Renal cortical epithelial cell (primary cell): ENCODE data around the gene TRIP12. TPM values are rescaled to one million over a fixed set of nuclear protein-coding genes. Genes with fewer than 3 reads are reported as not detected.

ENCODE experiments used
- DNase-seq: peaks from one replicate; pipeline ENCODE4 v3.0.0-alpha.2; 2011; ENCODE audit warnings: low read depth
- total RNA-seq: library from RNA; depleted of rRNA; stranded (reverse); fragments of >200 nt; gene quantifications from 2 replicates; pipeline ENCODE4 v1.2.3, GENCODE V29; 2014

TRIP12 gene
- total RNA-seq, 1 donor from 2014 or later, result 346 TPM

DNA sequence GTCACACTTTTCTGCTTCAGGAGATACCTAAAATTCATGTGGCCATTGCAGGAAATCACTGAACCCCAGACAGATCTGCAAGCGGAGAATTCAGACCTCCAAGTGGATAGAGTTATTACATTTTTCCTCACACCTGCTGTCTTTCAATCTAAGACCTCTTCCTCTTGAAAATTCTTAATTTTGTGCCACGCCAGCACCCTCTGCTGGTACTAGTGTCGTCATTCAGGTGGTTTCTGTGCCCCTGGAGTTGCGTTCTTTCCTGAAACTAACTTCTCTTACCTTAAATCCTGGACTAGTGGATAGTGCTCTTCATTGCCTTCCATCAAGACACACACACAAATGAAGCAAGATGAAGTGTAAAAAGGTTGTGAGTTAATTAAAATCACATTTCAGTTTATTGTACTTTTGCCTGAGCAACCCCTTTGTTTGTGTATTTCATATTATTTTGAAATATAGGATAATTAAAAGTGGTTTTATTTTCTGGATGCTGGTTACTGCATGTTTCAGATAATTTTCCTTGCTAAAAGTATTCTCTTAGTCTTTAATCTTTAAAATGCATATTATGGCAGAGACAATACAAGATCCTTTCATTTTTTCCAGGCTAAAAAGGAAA lies 205.8 kb downstream of the TRIP12 start:
- peak; percentile 42 for DNase-seq

DNA sequence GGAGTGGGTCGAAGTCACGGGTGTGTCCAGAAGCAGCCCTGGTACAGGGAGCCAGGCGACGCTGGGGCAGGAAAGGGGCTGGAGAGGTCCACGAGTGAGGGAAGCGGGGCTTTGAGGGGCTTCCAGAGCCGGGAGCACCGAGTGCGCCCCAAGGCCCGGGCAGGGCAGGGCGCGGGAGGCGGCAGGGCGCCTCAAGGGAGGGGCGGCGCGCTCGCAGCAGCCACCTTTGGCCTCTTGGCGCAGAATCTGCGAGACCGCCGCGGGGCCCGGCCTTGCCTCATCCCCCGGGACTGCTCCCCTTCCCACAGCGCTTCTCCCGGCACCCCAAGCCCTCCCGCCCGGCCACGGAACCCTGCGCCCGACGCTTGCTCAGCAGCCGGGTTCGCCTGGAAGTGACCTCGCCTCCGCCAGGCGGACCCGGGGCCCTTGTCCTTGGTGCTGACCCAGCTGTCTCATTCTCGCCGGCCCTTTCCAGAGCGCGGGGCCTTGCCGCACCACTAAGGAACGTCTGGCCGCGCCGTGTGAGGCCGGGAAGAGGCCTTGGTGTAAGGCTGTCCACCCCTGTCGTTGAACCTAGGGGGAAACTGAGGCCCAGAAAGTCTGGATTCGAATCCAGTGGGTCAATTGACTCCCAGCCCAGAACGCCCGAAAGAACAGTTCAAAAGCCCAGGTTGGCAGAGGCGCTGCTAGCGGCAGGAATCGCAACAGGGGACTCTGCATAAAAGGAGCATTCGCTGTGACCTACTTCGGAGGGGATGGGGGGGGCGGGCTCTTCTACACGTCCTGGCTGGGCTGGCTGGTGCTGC lies 206.9 kb downstream of the TRIP12 start:
- DNase-seq, result peak; percentile 18

DNA sequence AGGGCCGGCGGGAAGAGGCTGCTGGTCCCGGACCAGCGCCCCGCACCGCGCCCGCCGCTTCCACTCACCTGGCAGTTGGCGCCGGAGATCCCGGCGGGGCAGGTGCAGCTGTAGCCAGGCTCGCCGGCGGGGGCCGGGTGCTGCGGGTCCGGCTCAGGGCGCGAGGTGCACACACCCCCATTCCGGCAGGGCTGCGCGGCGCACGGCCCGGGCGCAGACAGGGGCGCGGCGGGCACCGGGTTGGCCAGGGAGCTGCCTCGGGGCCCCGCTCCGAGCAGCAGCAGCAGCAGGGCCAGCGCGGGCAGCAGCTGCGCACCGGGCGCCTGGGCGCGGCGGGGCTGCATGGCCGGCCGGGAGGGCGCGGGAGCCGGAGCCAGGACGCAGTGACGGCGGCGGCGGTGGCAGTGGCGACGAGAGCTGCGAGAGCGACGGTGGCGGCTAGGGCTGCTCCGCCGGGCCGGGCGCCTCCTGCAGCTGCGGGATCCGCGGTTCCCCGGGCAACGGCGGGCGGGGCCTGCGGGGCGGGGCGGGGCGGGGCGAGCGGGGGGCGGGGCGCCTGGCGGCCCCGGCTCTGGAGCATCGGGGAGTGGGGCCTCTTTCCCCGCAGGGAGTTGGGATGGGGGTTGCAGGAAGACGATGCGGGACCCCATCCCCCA lies 207.6 kb downstream of the TRIP12 start, which contains the start of gene DNER:
TSS of gene DNER (minus strand) at position 476 of the 656 bp plus-strand sequence. CDS start at position 344, 132 bp downstream.
- DNase-seq, result no peak

Other genes starting within 250 kb of the TRIP12 start
- gene DNER, start 207.5 kb downstream of the TRIP12 start, total RNA-seq, result 1.2 TPM in 1 of 2 replicates, not detected in the other
- gene FBXO36, start 494 bp upstream of the TRIP12 start, total RNA-seq, result 4.2 and 8.0 TPM in 2 replicates
- gene SLC16A14, start 146.9 kb upstream of the TRIP12 start, total RNA-seq, result 0.17 and 1.8 TPM in 2 replicates